HFFc6 (cell line): ENCODE results near the gene MMAA. TPM values are rescaled to one million over a fixed set of nuclear protein-coding genes. Genes with fewer than 3 reads are reported as not detected.
A peak's percentile ranks its signal among the peaks of the same experiment; 100 is the strongest.

Experiments
- DNase-seq: peaks from one replicate; pipeline ENCODE4 v3.0.0-alpha.2; 2018
- H3K27ac Mint-ChIP-seq: 2 replicates; pipeline ENCODE4 v1.8.0; 2020; ENCODE audit warnings: mild to moderate bottlenecking, mixed read lengths
- H3K27me3 Mint-ChIP-seq: 2 replicates; pipeline ENCODE4 v1.8.0; 2021; ENCODE audit warnings: mild to moderate bottlenecking, moderate library complexity, mixed read lengths; ENCODE audit not compliant: insufficient read depth
- H3K36me3 Mint-ChIP-seq: 2 replicates; pipeline ENCODE4 v1.8.0; 2021; ENCODE audit warnings: low read depth, mixed read lengths
- H3K4me1 Mint-ChIP-seq: 2 replicates; pipeline ENCODE4 v1.8.0; 2020; ENCODE audit warnings: low read depth, mixed read lengths
- H3K4me3 Mint-ChIP-seq: 2 replicates; pipeline ENCODE4 v1.8.0; 2020; ENCODE audit warnings: mild to moderate bottlenecking, moderate library complexity, mixed read lengths
- H3K9me3 Mint-ChIP-seq: 2 replicates; pipeline ENCODE4 v1.8.0; 2020; ENCODE audit warnings: mild to moderate bottlenecking, mixed read lengths
- total RNA-seq, 6 experiments: library from RNA; stranded (reverse); fragmentation: NEBNext Ultra II Directional; extraction: Animal tissue kit (Norgen Biotek cat#: 25700); gene quantifications; 2 replicates in 1 of 6; 3 replicates in 5 of 6; pipeline ENCODE4 v1.2.3, GENCODE V29; 2021
- TF ChIP-seq, protein P1 (sequence below): fragments of 200-600 bp; sonication (generic); IDR thresholded peaks from 2 replicates; pipeline ENCODE4 v1.5.0; 2021; ENCODE audit warnings: antibody characterized with exemption, mild to moderate bottlenecking

The MMAA gene
- total RNA-seq, 6 experiments from 2014 or later = 6.5 to 8.6 (median 7.6) TPM

DNA sequence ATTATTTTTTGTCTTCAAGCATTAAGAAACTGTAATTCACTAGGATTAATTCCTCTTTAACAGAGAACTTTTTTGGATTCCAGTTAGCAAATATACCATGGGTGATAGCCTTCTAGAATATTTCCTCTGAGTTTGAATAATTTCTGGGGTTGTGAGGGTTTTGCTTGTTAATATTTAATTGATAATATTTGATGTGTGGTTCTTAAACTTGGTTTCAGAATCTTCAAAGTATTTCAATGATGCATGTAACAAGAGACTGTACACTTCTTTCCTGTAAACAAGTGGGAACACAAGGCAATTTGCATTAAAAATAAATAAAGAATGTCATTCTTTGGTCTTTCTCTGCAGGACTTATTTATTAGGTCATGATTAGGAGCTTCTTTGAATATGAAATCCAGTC lies 51.2 kb downstream of the MMAA start:
- Mint-ChIP-seq H3K27ac (no peak overlapping the region), H3K9me3 (no peaks in the 10 kb centered on the region)

DNA sequence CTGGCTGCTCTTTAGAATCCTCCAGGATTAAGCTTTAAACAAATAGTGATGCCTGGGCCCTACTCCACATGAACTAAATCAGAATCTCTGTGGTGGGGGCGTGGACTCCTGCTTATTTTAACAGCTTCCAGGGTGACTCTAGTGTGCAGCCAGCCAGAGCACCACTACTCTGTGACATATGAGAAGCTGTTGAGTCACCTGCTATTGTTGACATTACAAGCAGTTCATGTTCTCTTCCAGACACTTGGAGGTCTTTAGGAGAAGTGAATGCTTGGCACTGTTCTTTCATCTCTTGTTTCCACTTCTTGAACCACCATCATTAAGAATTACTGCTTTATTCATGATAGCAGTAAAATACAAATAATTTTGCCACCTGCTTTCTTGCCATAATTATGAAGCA lies 60.3 kb downstream of the MMAA start:
- H3K27ac Mint-ChIP-seq = peak overlapping the region; percentile 88
- peaks cover 36% of the 10 kb centered on the region for H3K4me1 Mint-ChIP-seq
- TF ChIP-seq, protein P1, sequence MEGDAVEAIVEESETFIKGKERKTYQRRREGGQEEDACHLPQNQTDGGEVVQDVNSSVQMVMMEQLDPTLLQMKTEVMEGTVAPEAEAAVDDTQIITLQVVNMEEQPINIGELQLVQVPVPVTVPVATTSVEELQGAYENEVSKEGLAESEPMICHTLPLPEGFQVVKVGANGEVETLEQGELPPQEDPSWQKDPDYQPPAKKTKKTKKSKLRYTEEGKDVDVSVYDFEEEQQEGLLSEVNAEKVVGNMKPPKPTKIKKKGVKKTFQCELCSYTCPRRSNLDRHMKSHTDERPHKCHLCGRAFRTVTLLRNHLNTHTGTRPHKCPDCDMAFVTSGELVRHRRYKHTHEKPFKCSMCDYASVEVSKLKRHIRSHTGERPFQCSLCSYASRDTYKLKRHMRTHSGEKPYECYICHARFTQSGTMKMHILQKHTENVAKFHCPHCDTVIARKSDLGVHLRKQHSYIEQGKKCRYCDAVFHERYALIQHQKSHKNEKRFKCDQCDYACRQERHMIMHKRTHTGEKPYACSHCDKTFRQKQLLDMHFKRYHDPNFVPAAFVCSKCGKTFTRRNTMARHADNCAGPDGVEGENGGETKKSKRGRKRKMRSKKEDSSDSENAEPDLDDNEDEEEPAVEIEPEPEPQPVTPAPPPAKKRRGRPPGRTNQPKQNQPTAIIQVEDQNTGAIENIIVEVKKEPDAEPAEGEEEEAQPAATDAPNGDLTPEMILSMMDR = no peak
- peaks cover 9% of the 10 kb centered on the region for H3K36me3 Mint-ChIP-seq
- peaks cover 2% of the 10 kb centered on the region for H3K27me3 Mint-ChIP-seq
- no peaks in the 10 kb centered on the region for H3K9me3 Mint-ChIP-seq
- peak; percentile 89 for DNase-seq
- peak overlapping the region; percentile 70 for H3K4me3 Mint-ChIP-seq

More for the DNA sequence above, 51.2 kb downstream of the MMAA start:
- Mint-ChIP-seq H3K4me1 (no peaks in the 10 kb centered on the region), H3K4me3 (no peak overlapping the region), H3K27me3 (no peaks in the 10 kb centered on the region; the same call in 1 of the 2 replicates), H3K36me3 (no peaks in the 10 kb centered on the region; the same call in 1 of the 2 replicates)
- TF ChIP-seq, protein P1 = no peak
- no peak for DNase-seq

DNA sequence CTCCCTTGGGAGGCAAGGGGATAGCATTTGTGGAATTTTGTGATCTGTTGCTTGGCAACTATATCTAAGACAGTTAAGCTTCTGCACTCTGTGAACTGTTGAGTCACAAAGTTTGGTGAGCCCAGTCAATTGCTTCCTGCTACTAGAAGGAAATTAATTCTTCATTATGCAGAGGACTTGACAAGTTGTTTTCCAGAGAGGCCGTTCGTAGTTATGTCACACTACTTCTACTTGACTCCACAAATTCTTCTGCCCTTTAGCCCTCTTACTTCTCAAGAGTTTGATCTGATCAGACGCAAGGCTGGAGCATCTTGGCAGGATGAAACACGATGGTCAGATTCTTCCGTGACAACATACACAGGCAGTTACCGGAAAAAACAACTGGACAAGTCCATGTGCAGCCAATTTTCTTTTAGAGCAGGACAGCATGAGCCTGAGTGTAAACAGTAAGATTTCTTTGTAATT lies 60.8 kb downstream of the MMAA start, which contains the start of gene C4orf51:
C4orf51 (plus strand) TSS at position 156 of the 465 bp plus-strand sequence; CDS start at position 214, 58 bp downstream.
- peak; percentile 40 for DNase-seq
- Mint-ChIP-seq H3K4me1 (peaks cover 36% of the 10 kb centered on the region), H3K27me3 (peaks cover 2% of the 10 kb centered on the region), H3K9me3 (no peaks in the 10 kb centered on the region), H3K4me3 (peak within 1 kb of the TSS; percentile 70), H3K27ac (peak within 1 kb of the TSS; percentile 88), H3K36me3 (peaks cover 9% of the 10 kb centered on the region)
- TF ChIP-seq, protein P1 = no peak

DNA sequence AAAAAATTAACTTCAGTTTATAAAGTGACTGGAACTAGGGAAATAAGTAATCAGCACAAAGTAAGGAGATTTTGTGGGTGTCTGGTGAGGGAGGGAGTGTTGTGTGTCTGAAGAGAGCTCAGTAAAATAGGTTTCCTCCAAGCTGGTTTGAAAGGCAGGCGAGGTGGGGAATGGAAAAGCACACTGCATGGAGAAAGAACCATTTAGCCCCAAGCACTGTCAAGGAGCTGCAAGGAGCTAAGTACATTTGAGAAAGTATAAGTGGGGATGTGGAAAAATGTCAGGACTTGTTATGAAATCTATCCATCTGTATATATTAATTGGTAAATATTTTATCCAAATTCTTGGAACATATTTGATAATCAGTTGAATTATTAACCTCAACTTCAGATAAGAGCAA lies 61.7 kb downstream of the MMAA start:
- Mint-ChIP-seq H3K4me1 (peaks cover 36% of the 10 kb centered on the region), H3K27ac (peak overlapping the region; percentile 64), H3K9me3 (no peaks in the 10 kb centered on the region), H3K4me3 (peak overlapping the region; percentile 70; the same call in 1 of the 2 replicates), H3K27me3 (peaks cover 2% of the 10 kb centered on the region), H3K36me3 (peaks cover 9% of the 10 kb centered on the region)
- TF ChIP-seq, protein P1 = no peak
- DNase-seq = no peak

DNA sequence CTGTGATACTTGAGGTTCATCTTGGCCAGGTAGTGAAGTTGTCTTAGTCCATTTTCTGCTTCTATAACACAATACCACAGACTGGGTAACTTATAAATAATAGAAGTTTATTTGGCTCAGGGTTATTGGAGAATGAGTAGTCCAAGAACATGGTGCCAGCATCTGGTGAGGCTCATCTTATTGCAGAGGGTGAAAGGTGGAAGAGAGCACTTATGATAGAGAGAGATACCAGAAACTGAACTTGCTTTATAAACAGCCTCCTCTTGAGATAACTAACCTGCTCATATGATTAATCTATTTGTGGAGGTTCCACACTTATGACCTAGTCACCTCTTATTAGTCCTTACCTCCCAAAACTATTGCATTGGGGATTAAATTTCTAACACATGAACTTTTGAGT lies 62.3 kb downstream of the MMAA start:
- H3K36me3 Mint-ChIP-seq = peaks cover 9% of the 10 kb centered on the region
- TF ChIP-seq, protein P1 = no peak
- DNase-seq = no peak
- peaks cover 36% of the 10 kb centered on the region for H3K4me1 Mint-ChIP-seq
- no peak overlapping the region for H3K4me3 Mint-ChIP-seq
- H3K27ac Mint-ChIP-seq = 0 out of 2 replicates have a peak overlapping the region, but pooled peaks have one; percentile 27
- H3K9me3 Mint-ChIP-seq = no peaks in the 10 kb centered on the region
- H3K27me3 Mint-ChIP-seq = peaks cover 2% of the 10 kb centered on the region
